Measurements from ENCODE around the gene BTRC.
"Not testable (repeated sequence)": the region's sequence is repeated elsewhere in the genome, so short reads cannot be mapped to it uniquely, and the experiment has no call there.

The BTRC gene

DNA sequence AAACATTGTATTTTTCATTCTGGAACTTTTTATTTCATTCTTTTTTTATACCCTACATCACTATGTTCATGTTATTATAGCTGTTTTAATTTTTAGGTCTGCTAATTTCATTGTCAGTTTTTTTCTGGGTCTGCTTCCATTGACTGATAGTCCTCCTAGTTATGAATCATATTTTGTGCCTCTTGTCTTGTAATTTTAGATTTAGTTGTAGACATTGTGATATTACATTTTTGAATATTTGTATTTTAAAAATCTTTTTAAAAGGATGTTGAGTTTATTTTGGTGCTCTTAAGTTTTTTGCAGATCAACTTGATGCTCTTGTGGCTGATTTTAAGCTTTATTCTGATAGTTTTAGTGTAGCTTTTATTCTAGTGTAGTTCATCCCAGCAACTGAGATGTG is 57.6 kb downstream of the BTRC start:
- Histone ChIP-seq H3K36me3 (ENCODE audit: control insufficient read depth, insufficient read depth, low read length) (no peaks in the 10 kb centered on the region), H3K4me3 (ENCODE audit: extremely low read depth, insufficient read depth, low read length, poor library complexity, severe bottlenecking) (no peak overlapping the region), H3K4me1 (ENCODE audit: control insufficient read depth, insufficient read depth, low read length, poor library complexity, severe bottlenecking) (no peaks in the 10 kb centered on the region), H3K27ac (ENCODE audit: low read depth, low read length, severe bottlenecking) (no peak overlapping the region), H3K9me3 (ENCODE audit: control insufficient read depth, low read length) (peaks cover 4% of the 10 kb centered on the region)

DNA sequence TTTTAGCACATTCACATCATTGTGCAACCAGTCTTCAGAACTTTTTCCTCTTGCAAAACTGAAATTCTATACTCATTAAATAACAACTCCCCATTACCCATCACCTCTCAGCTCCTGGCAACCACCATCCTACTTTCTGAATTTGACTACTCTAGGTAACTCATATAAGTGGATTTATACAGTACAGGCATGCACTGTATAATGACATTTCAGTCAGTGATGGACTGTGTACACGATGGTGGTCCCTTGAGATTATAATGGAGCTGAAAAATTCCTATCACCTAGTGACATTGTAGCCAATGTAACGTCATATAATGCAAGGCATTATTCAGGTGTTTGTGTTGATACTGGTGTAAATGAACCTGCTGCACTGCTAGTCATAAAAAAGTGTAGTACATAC is 60.1 kb downstream of the BTRC start:
- H3K27ac ChIP-seq (ENCODE audit: low read depth, low read length, severe bottlenecking): no peak overlapping the region
- no CpG with 5 or more reads among the region's 2 CpGs for WGBS, 2 experiments (ENCODE audit: insufficient coverage in 2 of 2)
- no peaks in the 10 kb centered on the region for H3K36me3 ChIP-seq (ENCODE audit: control insufficient read depth, insufficient read depth, low read length)
- H3K9me3 ChIP-seq (ENCODE audit: control insufficient read depth, low read length): peaks cover 4% of the 10 kb centered on the region
- H3K4me3 ChIP-seq (ENCODE audit: extremely low read depth, insufficient read depth, low read length, poor library complexity, severe bottlenecking): no peak overlapping the region
- H3K4me1 ChIP-seq (ENCODE audit: control insufficient read depth, insufficient read depth, low read length, poor library complexity, severe bottlenecking): no peaks in the 10 kb centered on the region

DNA sequence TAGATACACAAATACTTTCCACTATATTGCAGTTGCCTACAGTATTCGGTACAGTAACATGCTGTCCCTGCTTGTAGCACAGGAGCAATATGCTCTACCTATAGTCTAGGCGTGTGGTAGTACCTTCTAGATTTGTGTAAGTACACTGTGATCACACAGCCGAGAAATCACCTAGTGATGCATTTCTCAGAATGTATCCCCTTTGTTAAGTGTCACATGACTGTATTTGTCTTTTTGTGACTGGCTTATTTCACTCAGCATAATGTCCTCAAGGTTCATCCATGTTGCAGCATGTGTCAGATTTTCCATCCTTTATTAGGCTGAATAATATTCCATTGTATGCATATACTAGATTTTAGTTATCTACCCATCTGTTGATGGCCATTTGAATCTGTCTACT is 61.9 kb downstream of the BTRC start:
- 90 to 96% methylated on average over 2 to 3 of the region's 3 CpGs for WGBS, 2 experiments (ENCODE audit: insufficient coverage in 2 of 2)
- Histone ChIP-seq H3K4me1 (ENCODE audit: control insufficient read depth, insufficient read depth, low read length, poor library complexity, severe bottlenecking) (no peaks in the 10 kb centered on the region), H3K9me3 (ENCODE audit: control insufficient read depth, low read length) (peaks cover 4% of the 10 kb centered on the region), H3K27ac (ENCODE audit: low read depth, low read length, severe bottlenecking) (no peak overlapping the region), H3K4me3 (ENCODE audit: extremely low read depth, insufficient read depth, low read length, poor library complexity, severe bottlenecking) (no peak overlapping the region), H3K36me3 (ENCODE audit: control insufficient read depth, insufficient read depth, low read length) (no peaks in the 10 kb centered on the region)

DNA sequence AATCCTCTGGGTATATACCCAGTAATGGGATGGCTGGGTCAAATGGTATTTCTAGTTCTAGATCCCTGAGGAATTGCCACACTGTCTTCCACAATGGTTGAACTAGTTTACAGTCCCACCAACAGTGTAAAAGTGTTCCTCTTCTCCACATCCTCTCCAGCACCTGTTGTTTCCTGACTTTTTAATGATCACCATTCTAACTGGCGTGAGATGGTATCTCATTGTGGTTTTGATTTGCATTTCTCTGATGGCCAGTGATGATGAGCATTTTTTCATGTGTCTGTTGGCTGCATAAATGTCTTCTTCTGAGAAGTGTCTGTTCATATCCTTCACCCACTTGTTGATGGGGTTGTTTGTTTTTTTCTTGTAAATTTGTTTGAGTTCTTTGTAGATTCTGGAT is 68.0 kb downstream of the BTRC start:
- WGBS, 2 experiments (ENCODE audit: insufficient coverage in 2 of 2): no CpG with 5 or more reads among the region's 1 CpG

DNA sequence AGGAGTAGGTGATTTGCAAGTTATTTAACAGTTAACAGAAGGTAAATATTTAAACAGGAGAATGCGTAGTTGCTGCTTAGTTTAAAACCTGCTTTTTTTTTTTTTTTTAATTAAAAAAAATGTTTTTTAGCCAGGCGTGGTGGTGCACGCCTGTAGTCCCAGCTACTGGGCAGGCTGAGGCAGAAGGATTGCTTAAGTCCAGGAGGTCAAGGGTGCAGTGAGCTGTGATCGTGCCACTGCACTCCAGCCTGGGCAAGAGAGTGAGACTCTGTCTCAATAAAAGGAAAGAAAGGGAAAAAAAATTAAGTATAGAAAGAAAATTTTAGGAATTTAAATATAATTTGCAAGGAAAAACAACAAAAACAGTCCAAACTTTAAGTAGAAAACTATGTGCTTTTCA is 71.6 kb downstream of the BTRC start:
- Histone ChIP-seq H3K27ac (ENCODE audit: low read depth, low read length, severe bottlenecking) (no peak overlapping the region), H3K4me3 (ENCODE audit: extremely low read depth, insufficient read depth, low read length, poor library complexity, severe bottlenecking) (no peak overlapping the region), H3K36me3 (ENCODE audit: control insufficient read depth, insufficient read depth, low read length) (no peaks in the 10 kb centered on the region), H3K4me1 (ENCODE audit: control insufficient read depth, insufficient read depth, low read length, poor library complexity, severe bottlenecking) (no peaks in the 10 kb centered on the region), H3K9me3 (ENCODE audit: control insufficient read depth, low read length) (no peaks in the 10 kb centered on the region)
- WGBS, 2 experiments (ENCODE audit: insufficient coverage in 2 of 2): 100% methylated on average over 1 of the region's 4 CpGs; no CpG with 5 or more reads in 1 of the 2 experiments

More for the DNA sequence above, 68.0 kb downstream of the BTRC start:
- not testable (repeated sequence) for H3K4me3 ChIP-seq (ENCODE audit: extremely low read depth, insufficient read depth, low read length, poor library complexity, severe bottlenecking); H3K9me3 ChIP-seq (ENCODE audit: control insufficient read depth, low read length); H3K4me1 ChIP-seq (ENCODE audit: control insufficient read depth, insufficient read depth, low read length, poor library complexity, severe bottlenecking); H3K27ac ChIP-seq (ENCODE audit: low read depth, low read length, severe bottlenecking); H3K36me3 ChIP-seq (ENCODE audit: control insufficient read depth, insufficient read depth, low read length)

DNA sequence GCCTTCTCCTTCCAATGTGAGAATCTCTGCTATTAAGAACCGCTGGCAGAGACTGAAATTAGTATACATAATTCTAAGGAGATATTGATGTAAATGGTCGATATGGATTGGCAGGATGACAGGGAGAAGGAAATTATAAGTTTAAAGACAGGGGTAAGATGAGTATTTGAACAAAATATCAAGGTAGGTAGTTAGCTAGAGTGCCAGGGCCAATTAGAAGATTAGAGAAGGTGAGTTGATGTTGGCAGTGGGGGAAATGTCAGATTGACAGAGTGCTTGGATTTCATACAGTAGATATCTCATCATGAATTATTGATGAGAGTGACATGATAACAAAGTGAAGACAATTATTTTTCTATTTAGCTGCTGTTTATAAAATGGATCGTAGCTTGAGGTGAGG is 74.1 kb downstream of the BTRC start:
- Histone ChIP-seq H3K36me3 (ENCODE audit: control insufficient read depth, insufficient read depth, low read length) (no peaks in the 10 kb centered on the region), H3K27ac (ENCODE audit: low read depth, low read length, severe bottlenecking) (no peak overlapping the region), H3K4me1 (ENCODE audit: control insufficient read depth, insufficient read depth, low read length, poor library complexity, severe bottlenecking) (no peaks in the 10 kb centered on the region), H3K9me3 (ENCODE audit: control insufficient read depth, low read length) (no peaks in the 10 kb centered on the region), H3K4me3 (ENCODE audit: extremely low read depth, insufficient read depth, low read length, poor library complexity, severe bottlenecking) (no peak overlapping the region)
- 88 to 91% methylated on average over 1 to 2 of the region's 3 CpGs for WGBS, 2 experiments (ENCODE audit: insufficient coverage in 2 of 2)

DNA sequence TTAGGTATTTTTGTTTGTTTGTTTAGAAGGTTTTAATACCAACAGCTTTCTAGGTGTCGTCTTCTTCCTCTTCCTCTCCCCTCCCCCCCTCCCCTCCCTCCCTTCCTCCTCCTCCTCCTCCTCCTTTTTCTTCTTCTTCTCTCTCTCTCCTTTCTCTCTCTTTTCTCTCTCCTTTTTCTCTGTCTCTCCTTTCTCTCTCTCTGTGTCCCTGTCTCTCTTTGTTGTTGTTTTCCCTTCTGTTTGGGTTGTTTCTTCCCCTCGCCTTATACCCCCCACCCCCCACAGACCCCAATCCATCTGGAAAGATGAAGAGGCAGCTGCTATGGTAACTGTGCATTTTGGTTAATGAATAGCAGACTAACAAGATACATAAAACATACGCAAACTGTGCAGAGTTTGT is 75.5 kb downstream of the BTRC start:
- Histone ChIP-seq H3K4me3 (ENCODE audit: extremely low read depth, insufficient read depth, low read length, poor library complexity, severe bottlenecking) (no peak overlapping the region), H3K9me3 (ENCODE audit: control insufficient read depth, low read length) (no peaks in the 10 kb centered on the region), H3K4me1 (ENCODE audit: control insufficient read depth, insufficient read depth, low read length, poor library complexity, severe bottlenecking) (no peaks in the 10 kb centered on the region), H3K36me3 (ENCODE audit: control insufficient read depth, insufficient read depth, low read length) (no peaks in the 10 kb centered on the region), H3K27ac (ENCODE audit: low read depth, low read length, severe bottlenecking) (no peak overlapping the region)
- no CpG with 5 or more reads among the region's 3 CpGs for WGBS, 2 experiments (ENCODE audit: insufficient coverage in 2 of 2)

DNA sequence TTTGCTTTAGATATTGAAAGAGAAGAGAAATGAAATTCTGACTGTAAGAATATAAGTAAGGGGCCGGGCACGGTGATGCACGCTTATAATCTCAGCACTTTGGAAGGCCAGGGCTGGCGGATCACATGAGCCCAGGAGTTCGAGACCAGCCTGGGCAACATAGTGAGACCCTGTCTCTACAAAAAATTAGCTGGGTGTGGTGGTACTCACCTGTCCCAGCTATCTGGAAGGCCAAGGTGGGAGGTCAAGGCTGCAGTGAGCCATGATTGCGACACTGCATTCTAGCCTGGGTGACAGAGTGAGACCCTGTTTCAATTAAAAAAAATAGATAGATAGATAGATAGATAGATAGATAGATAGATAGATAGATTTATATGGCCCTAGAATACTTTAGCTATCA is 82.3 kb downstream of the BTRC start:
- H3K9me3 ChIP-seq (ENCODE audit: control insufficient read depth, low read length): no peaks in the 10 kb centered on the region
- no peaks in the 10 kb centered on the region for H3K4me1 ChIP-seq (ENCODE audit: control insufficient read depth, insufficient read depth, low read length, poor library complexity, severe bottlenecking)
- no peak overlapping the region for H3K27ac ChIP-seq (ENCODE audit: low read depth, low read length, severe bottlenecking)
- 97 to 98% methylated on average over 5 to 6 of the region's 6 CpGs for WGBS, 2 experiments (ENCODE audit: insufficient coverage in 2 of 2)
- H3K4me3 ChIP-seq (ENCODE audit: extremely low read depth, insufficient read depth, low read length, poor library complexity, severe bottlenecking): no peak overlapping the region
- no peaks in the 10 kb centered on the region for H3K36me3 ChIP-seq (ENCODE audit: control insufficient read depth, insufficient read depth, low read length)

DNA sequence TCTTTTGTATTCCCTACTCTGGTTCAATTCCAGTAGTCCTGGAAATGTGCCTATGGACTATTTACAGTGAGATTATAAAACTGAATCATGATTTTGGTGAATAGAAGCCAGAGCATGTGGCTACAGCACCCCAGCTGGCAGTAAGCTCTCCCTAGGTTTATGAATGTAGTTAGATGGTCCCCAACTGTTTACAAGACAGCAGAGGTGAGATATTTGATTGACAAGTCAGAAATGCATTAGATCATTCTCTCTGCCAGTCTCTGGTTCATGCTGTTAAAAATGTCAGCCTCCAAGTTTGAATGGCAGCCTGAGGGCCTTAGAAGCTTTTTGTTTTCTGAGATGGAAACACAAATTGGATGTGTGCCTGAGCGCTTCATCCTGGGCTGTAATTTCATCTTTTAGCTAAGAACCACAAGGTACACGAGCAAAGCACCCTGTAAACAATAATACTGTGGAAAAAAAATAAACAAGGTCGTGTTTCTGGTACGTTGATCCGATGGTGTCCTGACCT is 85.0 kb downstream of the BTRC start:
- 94% methylated on average over 3 of the region's 5 CpGs; no CpG with 5 or more reads in 1 of the 2 experiments for WGBS, 2 experiments (ENCODE audit: insufficient coverage in 2 of 2)
- no peak overlapping the region for H3K27ac ChIP-seq (ENCODE audit: low read depth, low read length, severe bottlenecking)
- H3K9me3 ChIP-seq (ENCODE audit: control insufficient read depth, low read length): no peaks in the 10 kb centered on the region
- H3K36me3 ChIP-seq (ENCODE audit: control insufficient read depth, insufficient read depth, low read length): no peaks in the 10 kb centered on the region
- H3K4me1 ChIP-seq (ENCODE audit: control insufficient read depth, insufficient read depth, low read length, poor library complexity, severe bottlenecking): no peaks in the 10 kb centered on the region
- H3K4me3 ChIP-seq (ENCODE audit: extremely low read depth, insufficient read depth, low read length, poor library complexity, severe bottlenecking): no peak overlapping the region

DNA sequence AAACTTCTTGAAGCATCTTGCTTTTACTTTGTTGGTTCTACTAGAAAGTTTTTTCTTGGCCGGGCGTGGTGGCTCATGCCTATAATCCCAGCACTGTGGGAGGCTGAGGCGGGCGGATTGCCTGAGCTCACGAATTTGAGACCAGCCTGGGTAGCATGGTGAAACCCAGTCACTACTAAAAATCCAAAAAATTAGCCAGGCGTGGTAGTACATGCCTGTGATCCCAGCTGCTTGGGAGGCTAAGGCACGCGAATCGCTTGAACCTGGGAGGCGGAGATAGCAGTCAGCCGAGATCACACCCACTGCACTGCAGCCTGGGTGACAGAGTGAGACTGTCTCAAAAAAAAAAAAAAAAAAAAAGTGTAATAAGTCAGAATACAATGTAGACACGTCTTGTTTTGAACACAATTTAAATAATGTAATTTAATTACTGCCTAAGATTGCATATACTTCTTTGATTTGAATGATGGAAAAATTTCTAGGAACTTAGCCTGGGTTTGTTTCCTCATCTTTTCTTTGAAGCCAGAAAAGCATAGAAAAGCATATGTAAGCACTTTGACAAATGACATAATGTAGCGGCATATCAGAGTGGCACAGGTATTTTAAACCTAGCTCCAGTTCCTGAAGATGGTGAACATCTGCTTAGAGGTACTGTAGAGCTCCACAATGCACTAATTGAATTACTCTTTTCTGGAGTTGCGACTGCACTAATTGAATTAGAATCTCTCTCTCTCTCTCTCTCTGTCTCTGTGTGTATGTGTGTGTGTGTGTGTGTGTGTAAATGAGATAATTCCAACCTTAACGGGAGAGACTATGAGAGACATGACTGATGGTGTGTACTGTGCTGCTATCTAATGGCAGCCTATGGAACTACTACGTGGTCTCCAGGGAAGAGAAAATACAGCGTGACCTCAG is 87.8 kb downstream of the BTRC start:
- Histone ChIP-seq H3K36me3 (ENCODE audit: control insufficient read depth, insufficient read depth, low read length) (no peaks in the 10 kb centered on the region), H3K4me1 (ENCODE audit: control insufficient read depth, insufficient read depth, low read length, poor library complexity, severe bottlenecking) (no peaks in the 10 kb centered on the region), H3K4me3 (ENCODE audit: extremely low read depth, insufficient read depth, low read length, poor library complexity, severe bottlenecking) (no peak overlapping the region), H3K9me3 (ENCODE audit: control insufficient read depth, low read length) (no peaks in the 10 kb centered on the region), H3K27ac (ENCODE audit: low read depth, low read length, severe bottlenecking) (no peak overlapping the region)
- 84 to 85% methylated on average over 8 to 11 of the region's 17 CpGs for WGBS, 2 experiments (ENCODE audit: insufficient coverage in 2 of 2)

DNA sequence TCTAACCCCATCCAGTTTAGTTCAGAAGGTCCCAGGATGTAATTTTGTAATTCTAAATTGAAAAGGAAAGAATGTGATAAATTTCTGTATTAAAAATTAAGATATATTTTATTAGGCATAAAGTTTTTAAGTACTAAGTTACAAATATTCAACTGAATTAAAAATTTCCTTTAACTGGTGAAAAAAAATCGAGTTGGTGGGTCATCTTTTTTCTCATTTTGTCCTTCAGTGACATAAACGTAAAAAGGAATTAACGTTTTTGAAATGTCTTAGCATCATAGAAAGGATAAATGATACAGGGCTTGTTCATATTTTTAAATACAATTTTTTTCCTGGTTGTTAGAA is 88.5 kb downstream of the BTRC start:
- WGBS, 2 experiments (ENCODE audit: insufficient coverage in 2 of 2): no CpG with 5 or more reads among the region's 3 CpGs
- Histone ChIP-seq H3K36me3 (ENCODE audit: control insufficient read depth, insufficient read depth, low read length) (no peaks in the 10 kb centered on the region), H3K4me1 (ENCODE audit: control insufficient read depth, insufficient read depth, low read length, poor library complexity, severe bottlenecking) (no peaks in the 10 kb centered on the region), H3K4me3 (ENCODE audit: extremely low read depth, insufficient read depth, low read length, poor library complexity, severe bottlenecking) (no peak overlapping the region), H3K27ac (ENCODE audit: low read depth, low read length, severe bottlenecking) (no peak overlapping the region), H3K9me3 (ENCODE audit: control insufficient read depth, low read length) (no peaks in the 10 kb centered on the region)

Data from mesodermal cell (in vitro differentiated cells).